Liver (tissue), 3 donors: ENCODE results near the gene GANC.

Experiments
- CTCF ChIP-seq: fragments of 150-350 bp; IDR thresholded peaks from 2 replicates; pipeline ENCODE4 v1.5.1; 2017; ENCODE audit warnings: improper control_type of control experiment, low read depth, low read length; ENCODE audit not compliant: missing input control
- EGR1 ChIP-seq, 2 donors: IDR thresholded peaks; 2 replicates each; pipeline ENCODE4 v1.6.1; 2016 to 2018; ENCODE audit warnings: antibody characterized with exemption in 2 of 2, low read depth in 2 of 2
- GABPA ChIP-seq, 2 donors: IDR thresholded peaks in 1 of 2; conservative IDR thresholded peaks in 1 of 2; 2 replicates each; pipeline ENCODE4 v1.6.1; 2016; ENCODE audit warnings: antibody characterized with exemption in 2 of 2, mild to moderate bottlenecking in 1 of 2, moderate library complexity in 1 of 2
- JUND ChIP-seq, 2 donors: IDR thresholded peaks; 2 replicates each; pipeline ENCODE4 v1.6.1; 2016; ENCODE audit warnings: antibody characterized with exemption in 2 of 2
- MAX ChIP-seq: IDR thresholded peaks from 2 replicates; pipeline ENCODE4 v1.6.1; 2016; ENCODE audit warnings: antibody characterized with exemption
- RXRA ChIP-seq, 2 donors: IDR thresholded peaks; 2 replicates each; pipeline ENCODE4 v1.6.1; 2017 to 2018; ENCODE audit warnings: antibody characterized with exemption in 2 of 2, mild to moderate bottlenecking in 1 of 2
- SP1 ChIP-seq: IDR thresholded peaks from 2 replicates; pipeline ENCODE4 v1.6.1; 2018; ENCODE audit warnings: antibody characterized with exemption, mild to moderate bottlenecking
- TAF1 ChIP-seq: conservative IDR thresholded peaks from 2 replicates; pipeline ENCODE4 v1.6.1; 2016; ENCODE audit warnings: antibody characterized with exemption, mild to moderate bottlenecking
- YY1 ChIP-seq: IDR thresholded peaks from 2 replicates; pipeline ENCODE4 v1.6.1; 2016; ENCODE audit warnings: antibody characterized with exemption, mild to moderate bottlenecking
- ZBTB33 ChIP-seq: IDR thresholded peaks from 2 replicates; pipeline ENCODE4 v1.6.1; 2016; ENCODE audit warnings: antibody characterized with exemption
- TF ChIP-seq, protein P1 (sequence below): IDR thresholded peaks from 2 replicates; pipeline ENCODE4 v1.6.1; 2016; ENCODE audit warnings: antibody characterized with exemption, mild to moderate bottlenecking
- donor health status: healthy.
- donor health status: healthy.

GRCh38 chr15:42359249-42359648 is 86.2 kb downstream of the GANC start, which contains the start of gene CAPN3:
- TF ChIP-seq CTCF (no peak), JUND (IDR thresholded peaks at IDR 0.05) (no peak), MAX (no peak), YY1 (no peak), TAF1 (no peak), EGR1 (IDR thresholded peaks at IDR 0.05; ENCODE audit: low read depth in 2 of 2) (no peak), GABPA (IDR thresholded peaks at IDR 0.05 in 1 of 2, conservative IDR thresholded peaks at IDR 0.05 in 1 of 2) (no peak), ZBTB33 (no peak), RXRA (IDR thresholded peaks at IDR 0.05) (no peak), SP1 (no peak)
- TF ChIP-seq, protein P1, sequence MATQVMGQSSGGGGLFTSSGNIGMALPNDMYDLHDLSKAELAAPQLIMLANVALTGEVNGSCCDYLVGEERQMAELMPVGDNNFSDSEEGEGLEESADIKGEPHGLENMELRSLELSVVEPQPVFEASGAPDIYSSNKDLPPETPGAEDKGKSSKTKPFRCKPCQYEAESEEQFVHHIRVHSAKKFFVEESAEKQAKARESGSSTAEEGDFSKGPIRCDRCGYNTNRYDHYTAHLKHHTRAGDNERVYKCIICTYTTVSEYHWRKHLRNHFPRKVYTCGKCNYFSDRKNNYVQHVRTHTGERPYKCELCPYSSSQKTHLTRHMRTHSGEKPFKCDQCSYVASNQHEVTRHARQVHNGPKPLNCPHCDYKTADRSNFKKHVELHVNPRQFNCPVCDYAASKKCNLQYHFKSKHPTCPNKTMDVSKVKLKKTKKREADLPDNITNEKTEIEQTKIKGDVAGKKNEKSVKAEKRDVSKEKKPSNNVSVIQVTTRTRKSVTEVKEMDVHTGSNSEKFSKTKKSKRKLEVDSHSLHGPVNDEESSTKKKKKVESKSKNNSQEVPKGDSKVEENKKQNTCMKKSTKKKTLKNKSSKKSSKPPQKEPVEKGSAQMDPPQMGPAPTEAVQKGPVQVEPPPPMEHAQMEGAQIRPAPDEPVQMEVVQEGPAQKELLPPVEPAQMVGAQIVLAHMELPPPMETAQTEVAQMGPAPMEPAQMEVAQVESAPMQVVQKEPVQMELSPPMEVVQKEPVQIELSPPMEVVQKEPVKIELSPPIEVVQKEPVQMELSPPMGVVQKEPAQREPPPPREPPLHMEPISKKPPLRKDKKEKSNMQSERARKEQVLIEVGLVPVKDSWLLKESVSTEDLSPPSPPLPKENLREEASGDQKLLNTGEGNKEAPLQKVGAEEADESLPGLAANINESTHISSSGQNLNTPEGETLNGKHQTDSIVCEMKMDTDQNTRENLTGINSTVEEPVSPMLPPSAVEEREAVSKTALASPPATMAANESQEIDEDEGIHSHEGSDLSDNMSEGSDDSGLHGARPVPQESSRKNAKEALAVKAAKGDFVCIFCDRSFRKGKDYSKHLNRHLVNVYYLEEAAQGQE, result no peak
